Heart right ventricle (tissue), 16 donors: Measurements from ENCODE around the gene RSPH9. TPM values are rescaled to one million over a fixed set of nuclear protein-coding genes. Genes with fewer than 3 reads are reported as not detected.

Experiments
- ATAC-seq, 8 donors: fragments of 200-7000 bp; cut with Tn5 transposase; one replicate each; pipeline ENCODE4 v1.9.1; 2020; ENCODE audit warnings: mild to moderate bottlenecking in 8 of 8, moderate library complexity in 8 of 8, moderate number of reproducible peaks in 1 of 8
- DNase-seq, 2 donors: peaks; one replicate each; pipeline ENCODE4 v3.0.0-alpha.2; 2020
- H3K27ac ChIP-seq, 10 donors: fragments of 200-600 bp; sonication (generic) in 2 of 10; one replicate each; pipeline versions ENCODE4 v1.5.0 to v1.8.0; 2020 to 2022; ENCODE audit warnings: mild to moderate bottlenecking in 3 of 10
- H3K27me3 ChIP-seq, 7 donors: fragments of 200-600 bp; one replicate each; pipeline ENCODE4 v1.8.0; 2021 to 2022; ENCODE audit warnings: mild to moderate bottlenecking in 2 of 7
- H3K36me3 ChIP-seq, 9 donors: fragments of 200-600 bp; sonication (generic) in 1 of 9; one replicate each; pipeline versions ENCODE4 v1.5.0 to v1.8.0; 2020 to 2022; ENCODE audit warnings: mild to moderate bottlenecking in 2 of 9
- H3K4me1 ChIP-seq, 9 donors: fragments of 200-600 bp; sonication (generic) in 1 of 9; one replicate each; pipeline versions ENCODE4 v1.5.0 to v1.8.0; 2020 to 2022; ENCODE audit warnings: mild to moderate bottlenecking in 4 of 9
- H3K4me3 ChIP-seq, 10 donors: fragments of 200-600 bp; sonication (generic) in 2 of 10; one replicate each; pipeline versions ENCODE4 v1.5.0 to v1.8.0; 2020 to 2022; ENCODE audit warnings: mild to moderate bottlenecking in 7 of 10, moderate library complexity in 2 of 10
- H3K9me3 ChIP-seq, 11 donors: fragments of 200-600 bp in 10 of 11; sonication (generic) in 2 of 11; one replicate each; pipeline versions ENCODE4 v1.5.0 to v1.8.0; 2013 to 2022; ENCODE audit warnings: mild to moderate bottlenecking in 2 of 11, control low read depth in 1 of 11, moderate library complexity in 1 of 11
- CTCF ChIP-seq, 9 donors: fragments of 200-600 bp; sonication (generic) in 2 of 9; IDR thresholded peaks; one replicate each; pipeline versions ENCODE4 v1.5.0 to v1.8.0; 2021 to 2022; ENCODE audit warnings: antibody characterized with exemption in 9 of 9, mild to moderate bottlenecking in 5 of 9, moderate library complexity in 1 of 9
- whole genome bisulfite sequencing, 2 donors: extraction: QIAGEN DNeasy Blood & Tissue Kit; methylation state at CpG; one replicate each; pipeline ENCODE4 v1.1.7; 2013; ENCODE audit warnings: inconsistent platforms in 1 of 2; 5-methylcytosine and 5-hydroxymethylcytosine counted together
- intact Hi-C, 10 donors: fragments of 100-400 bp; cut with DNase I; formaldehyde crosslinking; loops; one replicate each; pipeline versions ENCODE4 v1.11.1 to v1.14.2; 2022
- polyA plus RNA-seq, 2 donors: library from polyadenylated mRNA; stranded (reverse); fragments of 200-250 nt; gene quantifications; one replicate each; pipeline ENCODE4 v1.2.3, GENCODE V29; 2013
- total RNA-seq, 10 donors: library from RNA; stranded (reverse); fragmentation: NEBNext Ultra II Directional in 3 of 10; extraction: Animal tissue kit (Norgen Biotek cat#: 25700) in 3 of 10; gene quantifications; one replicate each; pipeline versions ENCODE4 v1.2.1 to v1.2.4, GENCODE V29; 2021 to 2023
- donor health status: Arrhythmogenic right ventricular cardiomyopathy.
- donor health status: ischemic (EF 13 %, LVEDD 7.1; RV severe dilation, severe dysfunction).
- donor health status: healthy with polysubstance abuse.
- donor health status: DM: no; HTN: yes; CAD: no.
- donor health status: DM: no; HTN: no; CAD: no.
- donor health status: ischemic (EF 25% LVEDD 6.9; RV normal size, moderate dysfunction).
- donor health status: ischemic (EF 25% LVEDD 5.7; RV mildly dilated, moderate dysfunction).
- donor health status: healthy.
- donor health status: DM: yes; HTN: yes; CAD: no.
- donor health status: Ischemic cardiomyopathy.
- donor health status: ischemic (EF 35%, LVEDD 5.7; RV mildly dilated, moderate dysfunction).
- donor health status: nonischemic (EF 11% LVEDD 7.7; RV severe dilation, severe dysfunction).
- donor health status: DM: yes; HTN: yes; CAD: no.
- donor health status: PGD.
- donor health status: ischemic (EF 29% LVEDD 5.4; RV normal size, mild dysfunction).
- donor health status: nonischemic (EF 23%, LVEDD 6.1; RV moderate dilation, normal function).

Gene RSPH9
- total and polyA plus RNA-seq, 12 donors: 0.09 to 0.45 (median 0.13) TPM; not detected in 5

GRCh38 chr6:43714311-43715055 lies 69.6 kb downstream of the RSPH9 start:
- Histone ChIP-seq H3K9me3 (no peaks in the 10 kb centered on the region), H3K4me3 (no peak overlapping the region), H3K4me1 (peaks cover 4 to 67% (median 41%) of the 10 kb centered on the region in 9 donors), H3K27me3 (no peaks in the 10 kb centered on the region), H3K36me3 (no peaks in the 10 kb centered on the region), H3K27ac (peak overlapping the region in 5 of 10 donors; percentile 10 to 54 (median 27))
- no peak for TF ChIP-seq CTCF (IDR thresholded peaks at IDR 0.05)
- DNase-seq (peak in 1 of 2 donors; percentile 37), ATAC-seq (peak in 2 of 8 donors; percentile 12 to 34)
- 63% methylated on average over 9 of the region's 9 CpGs for WGBS, 2 donors
- intact Hi-C loops: loop anchor here in 3 of 10 donors (5.0 kb wide), 3 partner anchors 32 to 58 kb away; partner anchors contain the start of gene VEGFA (in 1 of the 3)

- Histone ChIP-seq H3K9me3 (no peaks in the 10 kb centered on the region), H3K4me1 (peaks cover 4 to 62% (median 41%) of the 10 kb centered on the region in 9 donors), H3K4me3 (no peak overlapping the region), H3K27ac (peak overlapping the region in 6 of 10 donors; percentile 26 to 90 (median 44)), H3K36me3 (no peaks in the 10 kb centered on the region), H3K27me3 (no peaks in the 10 kb centered on the region)
- intact Hi-C loops: loop anchor here in 3 of 10 donors (5.0 kb wide), 3 partner anchors 33 to 57 kb away; partner anchors contain the start of gene VEGFA (in 1 of the 3)
- ATAC-seq: no peak
- DNase-seq: no peak
- TF ChIP-seq CTCF (IDR thresholded peaks at IDR 0.05): no peak
- WGBS, 2 donors: 78 to 80% methylated on average over 5 of the region's 5 CpGs
These were observed 70.4 kb downstream of the RSPH9 start for GRCh38 chr6:43715056-43715788.

- intact Hi-C loops: loop anchor here in 3 of 10 donors (5.0 kb wide), 3 partner anchors 34 to 56 kb away; partner anchors contain the start of gene VEGFA (in 1 of the 3)
- H3K9me3 ChIP-seq: no peaks in the 10 kb centered on the region
- H3K4me3 ChIP-seq: no peak overlapping the region
- no peaks in the 10 kb centered on the region for H3K36me3 ChIP-seq
- no peak for TF ChIP-seq CTCF (IDR thresholded peaks at IDR 0.05)
- H3K27me3 ChIP-seq: no peaks in the 10 kb centered on the region
- ATAC-seq: peak in 2 of 8 donors; percentile 9 to 31
- WGBS, 2 donors: 43 to 47% methylated on average over 9 of the region's 9 CpGs
- H3K27ac ChIP-seq: peak overlapping the region in 8 of 10 donors; percentile 26 to 92 (median 60)
- peak in 1 of 2 donors; percentile 76 for DNase-seq
- H3K4me1 ChIP-seq: peaks cover 4 to 62% (median 41%) of the 10 kb centered on the region in 9 donors
These were observed 71.3 kb downstream of the RSPH9 start for GRCh38 chr6:43716099-43716498.

- intact Hi-C loops: loop anchor here in 3 of 10 donors (5.0 kb wide), 3 partner anchors 35 to 55 kb away; partner anchors contain the start of gene VEGFA (in 1 of the 3)
- Histone ChIP-seq H3K4me3 (no peak overlapping the region), H3K36me3 (no peaks in the 10 kb centered on the region), H3K27ac (peak overlapping the region; percentile 14 to 92 (median 80)), H3K27me3 (no peaks in the 10 kb centered on the region), H3K9me3 (no peaks in the 10 kb centered on the region), H3K4me1 (peaks cover 4 to 61% (median 41%) of the 10 kb centered on the region in 9 donors)
- TF ChIP-seq CTCF (IDR thresholded peaks at IDR 0.05): no peak
- 83 to 89% methylated on average over 8 of the region's 8 CpGs for WGBS, 2 donors
- no peak for DNase-seq
- ATAC-seq: no peak
These were observed 72.6 kb downstream of the RSPH9 start for GRCh38 chr6:43717389-43717788.
